K562 (cell line): Measurements from ENCODE around the gene AGAP1. TPM values are rescaled to one million over a fixed set of nuclear protein-coding genes. Genes with fewer than 3 reads are reported as not detected.

Experiments used
- HEY1 ChIP-seq: fragments of 250-450 bp; sonication (Bioruptor Pico); IDR thresholded peaks from 2 replicates; pipeline ENCODE4 v1.5.0; 2020; ENCODE audit warnings: mild to moderate bottlenecking, moderate library complexity, borderline replicate concordance
- HNRNPL ChIP-seq: fragments of 200-400 bp; formaldehyde crosslinking; IDR thresholded peaks from 2 replicates; pipeline ENCODE4 v1.6.1; 2017; ENCODE audit warnings: low read depth, mild to moderate bottlenecking, low read length
- MAZ ChIP-seq, 2 experiments: fragments of 450-650 bp in 1 of 2; sonication (generic) in 1 of 2; formaldehyde crosslinking; IDR thresholded peaks in 1 of 2; conservative IDR thresholded peaks in 1 of 2; 2 replicates each; pipeline versions ENCODE4 v1.4.0 to v1.5.0; 2020; ENCODE audit warnings: mild to moderate bottlenecking in 1 of 2, missing genetic modification reagents in 1 of 2
- PHF8 ChIP-seq: fragments of 200-600 bp; sonication (generic); IDR thresholded peaks from 2 replicates; pipeline ENCODE4 v1.6.1; 2012; ENCODE audit warnings: mixed run types, mild to moderate bottlenecking, inconsistent platforms, low read length, moderate library complexity, borderline replicate concordance
- POLR2G ChIP-seq: fragments of 200-400 bp; formaldehyde crosslinking; IDR thresholded peaks from 2 replicates; pipeline ENCODE4 v1.6.1; 2017; ENCODE audit warnings: low read depth, mild to moderate bottlenecking, antibody characterized with exemption, low read length, moderate library complexity
- RBFOX2 ChIP-seq: fragments of 200-400 bp; formaldehyde crosslinking; IDR thresholded peaks from 2 replicates; pipeline ENCODE4 v1.6.1; 2017; ENCODE audit warnings: low read depth, mild to moderate bottlenecking, low read length, moderate library complexity
- YY1 ChIP-seq, 3 experiments: IDR thresholded peaks; 2 replicates each; pipeline ENCODE4 v1.6.1; 2011; ENCODE audit warnings: low read length in 2 of 3, mild to moderate bottlenecking in 2 of 3, moderate library complexity in 2 of 3, borderline replicate concordance in 1 of 3, control low read depth in 1 of 3, low read depth in 1 of 3; ENCODE audit not compliant: insufficient read depth in 3 of 3, insufficient replicate concordance in 2 of 3, control insufficient read depth in 1 of 3, insufficient read length in 1 of 3; ENCODE audit errors: extremely low read depth in 1 of 3
- ZNF143 ChIP-seq: sonication (generic); formaldehyde crosslinking; IDR thresholded peaks from 2 replicates; pipeline ENCODE4 v1.9.0; 2022; ENCODE audit warnings: mild to moderate bottlenecking, missing genetic modification reagents
- ZNF766 ChIP-seq: fragments of 200-800 bp; sonication (Bioruptor generic); conservative IDR thresholded peaks from 2 replicates; pipeline ENCODE4 v1.6.1; 2016; ENCODE audit warnings: missing genetic modification characterization, missing compliant biosample characterization
- polyA plus RNA-seq, 8 experiments: library from polyadenylated mRNA; depleted of rRNA in 4 of 8; stranded (reverse) in 5 of 8; unstranded in 3 of 8; fragments of >200 nt; fragmentation: Nextera tagmentation in 2 of 8; fragmentation: Illumina TruSeq in 1 of 8; extraction: Ambion mirVana in 2 of 8; extraction: Trizol in 1 of 8; gene quantifications; 2 replicates each; pipeline versions ENCODE4 v1.2.1 to v1.2.3, GENCODE V29; 2011 to 2014; ENCODE audit warnings: inconsistent platforms in 1 of 8, missing spikeins in 1 of 8
- total RNA-seq, 7 experiments: library from RNA; depleted of rRNA in 6 of 7; stranded (reverse); fragments of >200 nt in 6 of 7; fragmentation: Illumina TruSeq in 2 of 7; extraction: Trizol in 2 of 7; gene quantifications; 2 replicates each; pipeline versions ENCODE4 v1.2.1 to v1.2.3, GENCODE V29; 2011 to 2021; ENCODE audit warnings: low replicate concordance in 1 of 7
- TF ChIP-seq, protein P1 (sequence below), 2 experiments: IDR thresholded peaks; 2 replicates each; pipeline ENCODE4 v1.6.1; 2011; ENCODE audit warnings: borderline replicate concordance in 1 of 2, control low read depth in 1 of 2, low read depth in 1 of 2, low read length in 1 of 2, mild to moderate bottlenecking in 1 of 2, mixed read lengths in 1 of 2, moderate library complexity in 1 of 2; ENCODE audit not compliant: insufficient read depth in 1 of 2, insufficient read length in 1 of 2, poor library complexity in 1 of 2, severe bottlenecking in 1 of 2; ENCODE audit errors: extremely low read depth in 1 of 2
- TF ChIP-seq, protein P2 (sequence below): fragments of 200-800 bp; sonication (Bioruptor generic); IDR thresholded peaks from 2 replicates; pipeline ENCODE4 v1.6.1; 2017; ENCODE audit warnings: missing genetic modification characterization, missing compliant biosample characterization
- TF ChIP-seq, protein P3 (sequence below), 2 experiments: fragments of 450-650 bp; conservative IDR thresholded peaks; 2 replicates each; pipeline ENCODE4 v1.6.1; 2017; ENCODE audit warnings: mild to moderate bottlenecking in 2 of 2, moderate library complexity in 2 of 2

The AGAP1 gene
- total and polyA plus RNA-seq, 9 of the 15 experiments (the other 6 are each of a cell fraction or from before 2014, with no cell fraction given), result 1.3 to 24.0 (median 10.6) TPM

DNA sequence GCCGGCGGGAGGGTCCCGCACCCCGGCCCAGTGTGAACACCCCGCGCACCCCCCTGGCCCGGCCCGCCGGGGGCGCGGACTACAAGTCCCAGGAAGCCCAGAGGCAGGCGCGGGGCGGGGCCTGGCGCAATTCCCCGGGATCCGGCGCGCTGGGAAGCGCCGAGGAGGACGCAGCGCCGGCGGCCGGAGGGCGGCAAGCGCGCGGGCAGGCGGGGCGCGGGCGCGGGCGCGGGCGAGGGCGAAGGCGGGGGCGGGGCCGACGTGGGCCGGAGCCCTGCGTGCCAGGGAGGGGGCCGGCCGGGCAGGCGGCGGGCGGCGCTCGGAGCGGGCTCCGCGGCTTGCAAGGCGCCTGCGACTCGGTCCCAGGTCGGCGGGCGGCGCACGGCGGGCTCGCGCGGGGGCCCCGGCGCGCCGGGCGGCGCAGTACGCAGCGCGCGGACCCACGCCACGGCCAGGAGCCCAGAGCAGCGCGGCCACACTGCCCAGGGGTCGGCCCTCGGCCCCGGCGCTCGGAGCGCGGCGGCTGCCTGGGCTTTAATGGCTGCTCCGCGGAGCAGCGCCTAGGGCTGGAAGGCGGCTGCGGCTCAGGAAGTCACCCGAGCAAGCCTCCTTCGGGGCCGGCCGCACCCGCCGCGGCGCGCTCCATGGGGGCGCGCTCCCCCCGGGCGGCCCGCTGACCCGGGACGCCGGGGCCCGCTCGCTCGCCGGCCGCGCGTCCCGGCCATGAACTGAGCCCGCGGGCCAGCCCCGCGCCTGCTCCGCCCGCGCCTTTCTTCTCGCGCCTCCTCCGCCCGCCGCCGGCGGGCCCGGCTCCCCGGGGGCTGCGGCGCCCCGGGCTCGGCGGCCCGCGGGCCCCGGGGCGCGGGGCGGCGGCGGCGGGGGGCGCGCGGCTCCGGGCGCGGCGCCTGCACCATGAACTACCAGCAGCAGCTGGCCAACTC lies at the start of gene AGAP1 (continued):
- TF ChIP-seq ZNF143 (CRISPR knock-in tag), result peak; percentile 74
- peak; percentile 13 for TF ChIP-seq RBFOX2
- peak; percentile 35 to 72; a peak in 2 of 4 replicates for TF ChIP-seq MAZ (CRISPR knock-in tag; conservative IDR thresholded peaks at IDR 0.05 in 1 of 2, IDR thresholded peaks at IDR 0.05 in 1 of 2)
- peak; percentile 26; the same call in 1 of the 2 replicates for TF ChIP-seq PHF8
- TF ChIP-seq, protein P1, sequence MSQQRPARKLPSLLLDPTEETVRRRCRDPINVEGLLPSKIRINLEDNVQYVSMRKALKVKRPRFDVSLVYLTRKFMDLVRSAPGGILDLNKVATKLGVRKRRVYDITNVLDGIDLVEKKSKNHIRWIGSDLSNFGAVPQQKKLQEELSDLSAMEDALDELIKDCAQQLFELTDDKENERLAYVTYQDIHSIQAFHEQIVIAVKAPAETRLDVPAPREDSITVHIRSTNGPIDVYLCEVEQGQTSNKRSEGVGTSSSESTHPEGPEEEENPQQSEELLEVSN (IDR thresholded peaks at IDR 0.05; ENCODE audit: borderline replicate concordance in 1 of 2, extremely low read depth in 1 of 2, insufficient read depth in 1 of 2, insufficient read length in 1 of 2, low read depth in 1 of 2, low read length in 1 of 2, poor library complexity in 1 of 2, severe bottlenecking in 1 of 2), result peak; percentile 21 to 55
- TF ChIP-seq HEY1 (CRISPR knock-in tag), result no peak
- TF ChIP-seq, protein P2, sequence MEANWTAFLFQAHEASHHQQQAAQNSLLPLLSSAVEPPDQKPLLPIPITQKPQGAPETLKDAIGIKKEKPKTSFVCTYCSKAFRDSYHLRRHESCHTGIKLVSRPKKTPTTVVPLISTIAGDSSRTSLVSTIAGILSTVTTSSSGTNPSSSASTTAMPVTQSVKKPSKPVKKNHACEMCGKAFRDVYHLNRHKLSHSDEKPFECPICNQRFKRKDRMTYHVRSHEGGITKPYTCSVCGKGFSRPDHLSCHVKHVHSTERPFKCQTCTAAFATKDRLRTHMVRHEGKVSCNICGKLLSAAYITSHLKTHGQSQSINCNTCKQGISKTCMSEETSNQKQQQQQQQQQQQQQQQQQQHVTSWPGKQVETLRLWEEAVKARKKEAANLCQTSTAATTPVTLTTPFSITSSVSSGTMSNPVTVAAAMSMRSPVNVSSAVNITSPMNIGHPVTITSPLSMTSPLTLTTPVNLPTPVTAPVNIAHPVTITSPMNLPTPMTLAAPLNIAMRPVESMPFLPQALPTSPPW, result peak; percentile 94
- peak; percentile 64 for TF ChIP-seq POLR2G
- TF ChIP-seq ZNF766 (CRISPR knock-in tag), result 0 out of 2 replicates have a peak, but pooled peaks have one; percentile 38
- TF ChIP-seq, protein P3, sequence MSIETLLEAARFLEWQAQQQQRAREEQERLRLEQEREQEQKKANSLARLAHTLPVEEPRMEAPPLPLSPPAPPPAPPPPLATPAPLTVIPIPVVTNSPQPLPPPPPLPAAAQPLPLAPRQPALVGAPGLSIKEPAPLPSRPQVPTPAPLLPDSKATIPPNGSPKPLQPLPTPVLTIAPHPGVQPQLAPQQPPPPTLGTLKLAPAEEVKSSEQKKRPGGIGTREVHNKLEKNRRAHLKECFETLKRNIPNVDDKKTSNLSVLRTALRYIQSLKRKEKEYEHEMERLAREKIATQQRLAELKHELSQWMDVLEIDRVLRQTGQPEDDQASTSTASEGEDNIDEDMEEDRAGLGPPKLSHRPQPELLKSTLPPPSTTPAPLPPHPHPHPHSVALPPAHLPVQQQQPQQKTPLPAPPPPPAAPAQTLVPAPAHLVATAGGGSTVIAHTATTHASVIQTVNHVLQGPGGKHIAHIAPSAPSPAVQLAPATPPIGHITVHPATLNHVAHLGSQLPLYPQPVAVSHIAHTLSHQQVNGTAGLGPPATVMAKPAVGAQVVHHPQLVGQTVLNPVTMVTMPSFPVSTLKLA (conservative IDR thresholded peaks at IDR 0.05), result no peak
- peak; percentile 47; the same call in 1 of the 2 replicates for TF ChIP-seq HNRNPL
- TF ChIP-seq YY1 (IDR thresholded peaks at IDR 0.05; ENCODE audit: borderline replicate concordance in 1 of 3, control insufficient read depth in 1 of 3, extremely low read depth in 1 of 3, insufficient read depth in 3 of 3, insufficient read length in 1 of 3, insufficient replicate concordance in 2 of 3, low read depth in 1 of 3, low read length in 2 of 3), result peak in 1 of 3 experiments; percentile 53
